UCSD-AML1 (cell line): ENCODE results near the gene RNF2.
A peak's percentile ranks its signal among the peaks of the same experiment; 100 is the strongest.
"Not testable (repeated sequence)": the region's sequence is repeated elsewhere in the genome, so short reads cannot be mapped to it uniquely, and the experiment has no call there.

Source experiments
- DNase-seq: peaks from one replicate; lab custom pipeline; 2025; ENCODE audit not compliant: unreplicated experiment; lab: John Stamatoyannopoulos, UW

Gene RNF2

DNA sequence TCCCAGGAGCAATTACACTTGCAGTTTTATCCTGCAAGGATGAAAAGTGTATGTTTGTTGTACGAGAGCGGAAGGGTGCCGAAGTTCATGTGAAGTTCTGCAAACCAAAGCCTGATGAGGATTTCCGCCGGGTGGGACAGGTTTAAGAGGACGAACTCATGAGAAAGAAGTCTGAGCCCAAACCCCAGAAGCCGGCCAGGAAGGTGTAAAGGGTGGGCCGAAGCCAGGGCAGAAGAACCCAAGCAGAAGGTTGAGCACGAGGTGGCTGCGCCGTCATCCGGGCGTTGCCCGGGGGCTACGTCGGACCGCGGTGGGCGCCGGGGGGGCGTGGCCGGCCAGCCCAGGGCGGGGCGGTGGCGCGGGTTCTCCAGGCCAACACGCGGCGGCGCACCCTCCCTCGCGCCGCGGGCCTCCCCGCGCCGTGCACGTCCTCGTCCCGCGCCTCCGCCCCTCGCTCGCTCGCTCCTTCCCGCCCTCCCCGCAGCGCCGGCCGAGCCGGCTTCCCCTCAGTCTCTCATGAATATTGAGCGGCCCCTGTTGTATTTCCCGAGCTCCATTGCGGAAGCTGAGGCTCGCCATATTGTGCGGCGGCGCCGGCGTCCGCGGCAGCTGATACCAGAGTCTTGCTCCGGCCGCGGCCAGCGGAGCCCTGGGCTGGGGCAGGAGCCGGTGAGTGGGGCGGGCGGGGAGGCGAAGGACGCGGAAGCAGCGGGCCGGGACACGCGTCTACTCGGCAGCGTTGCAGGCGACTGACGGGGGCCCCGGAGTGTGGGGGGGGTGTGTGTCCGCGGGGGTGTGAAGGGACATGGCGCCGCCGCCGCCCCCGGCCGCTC, at the start of gene RNF2:
TSS of gene RNF2 (plus strand) at position 578 of the 833 bp plus-strand sequence. CDS start 41,996 bp downstream, outside the sequence.
- peak; percentile 90 for DNase-seq

GRCh38 chr1:184999974-185000373, 45.4 kb upstream of the RNF2 start:
- DNase-seq = not testable (repeated sequence)

DNA sequence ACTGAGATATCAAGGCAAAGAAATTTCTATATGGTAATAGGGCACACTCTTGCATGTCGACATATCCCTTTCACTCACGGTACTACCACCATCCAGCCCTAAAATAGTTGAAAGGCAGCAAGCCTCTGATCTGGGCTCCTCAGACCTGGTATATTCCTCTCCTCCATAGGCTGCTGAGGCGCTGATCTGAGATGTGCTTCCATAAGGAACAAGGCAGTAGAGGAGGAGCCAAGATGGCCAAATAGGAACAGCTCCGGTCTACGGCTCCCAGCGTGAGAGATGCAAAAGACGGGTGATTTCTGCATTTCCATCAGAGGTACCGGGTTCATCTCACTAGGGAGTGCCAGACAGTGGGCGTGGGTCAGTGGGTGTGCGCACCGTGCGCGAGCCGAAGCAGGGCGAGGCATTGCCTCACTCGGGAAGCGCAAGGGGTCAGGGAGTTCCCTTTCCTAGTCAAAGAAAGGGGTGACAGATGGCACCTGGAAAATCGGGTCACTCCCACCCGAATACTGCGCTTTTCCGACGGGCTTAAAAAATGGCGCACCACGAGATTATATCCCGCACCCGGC, 44.0 kb upstream of the RNF2 start:
- DNase-seq = not testable (repeated sequence)

DNA sequence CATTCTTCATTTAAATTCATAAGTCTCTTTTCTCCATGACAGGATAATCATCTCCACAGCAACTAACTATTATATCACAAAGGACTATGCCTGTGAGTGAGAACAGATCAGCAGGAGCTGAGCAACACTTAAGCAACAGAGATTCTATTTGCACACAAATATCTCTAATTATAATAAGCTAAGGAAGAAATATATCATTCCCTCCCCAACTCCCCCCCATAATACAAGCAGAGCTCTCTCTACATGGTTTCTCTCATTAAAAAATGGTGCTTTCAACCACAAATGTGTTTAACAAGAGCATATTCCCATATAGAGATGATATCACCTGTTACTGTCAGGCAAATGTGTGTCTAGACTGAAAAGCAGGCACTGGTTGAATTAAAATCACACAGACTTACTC, 36.5 kb upstream of the RNF2 start:
- no peak for DNase-seq

DNA sequence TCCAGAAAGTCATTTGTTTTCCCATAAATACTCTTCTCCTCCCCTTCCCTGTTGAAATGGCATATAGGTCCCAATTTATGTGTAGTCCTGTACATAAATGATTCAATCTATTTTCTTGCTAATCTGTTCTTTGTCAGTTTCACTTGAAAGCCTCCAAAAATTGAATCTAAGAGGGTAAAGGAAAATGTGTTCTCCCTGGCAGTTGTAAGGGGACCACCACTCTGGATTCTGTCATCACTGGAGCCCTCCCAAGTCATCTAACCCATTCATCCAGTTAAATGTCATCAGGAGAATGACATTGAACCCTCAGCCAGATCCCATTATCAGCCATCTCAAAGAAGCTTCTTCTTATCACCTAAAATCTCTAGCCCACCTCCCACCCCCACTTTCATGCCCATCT, 35.0 kb upstream of the RNF2 start:
- DNase-seq = no peak

GRCh38 chr1:185014941-185015340, 30.4 kb upstream of the RNF2 start:
- DNase-seq = no peak

- no peak for DNase-seq
These were observed 29.7 kb upstream of the RNF2 start for GRCh38 chr1:185015631-185016030.

GRCh38 chr1:185016880-185017279, 28.5 kb upstream of the RNF2 start:
- DNase-seq = no peak

GRCh38 chr1:185017338-185017737, 28.0 kb upstream of the RNF2 start:
- DNase-seq = no peak

- no peak for DNase-seq
These were observed 27.4 kb upstream of the RNF2 start for GRCh38 chr1:185017966-185018365.

DNA sequence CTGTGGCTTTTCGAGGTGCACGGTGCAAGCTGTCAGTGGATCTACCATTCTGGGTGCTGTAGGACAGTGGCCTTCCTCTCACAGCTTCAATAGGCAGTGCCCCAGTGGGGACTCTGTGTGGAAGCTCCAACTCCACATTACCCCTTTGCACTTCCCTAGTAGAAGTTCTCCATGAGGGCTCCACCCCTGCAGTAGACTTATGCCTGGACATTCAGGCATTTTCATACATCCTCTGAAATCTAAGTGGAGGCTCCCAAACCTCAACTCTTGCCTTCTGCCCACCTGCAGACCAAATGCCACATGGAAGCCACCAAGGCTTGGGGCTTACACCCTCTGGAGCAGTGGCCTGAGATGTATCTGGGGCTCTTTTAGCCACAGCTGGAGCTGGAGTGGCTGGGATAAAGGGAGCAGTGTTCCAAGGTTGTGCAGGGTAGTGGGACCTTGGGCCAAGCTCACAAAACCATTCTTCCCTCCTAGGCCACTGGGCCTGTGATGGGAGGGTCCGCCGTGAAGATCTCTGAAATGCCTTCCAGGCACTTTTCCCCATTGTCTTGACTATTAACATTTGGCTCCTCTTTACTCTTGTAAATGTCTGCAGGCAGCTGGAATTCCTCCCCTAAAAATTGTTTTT, 18.0 kb upstream of the RNF2 start:
- DNase-seq = no peak

- DNase-seq = no peak
These were observed 11.7 kb upstream of the RNF2 start for GRCh38 chr1:185033686-185034085.

- DNase-seq = no peak
These were observed 10.1 kb upstream of the RNF2 start for GRCh38 chr1:185035258-185035657.

DNA sequence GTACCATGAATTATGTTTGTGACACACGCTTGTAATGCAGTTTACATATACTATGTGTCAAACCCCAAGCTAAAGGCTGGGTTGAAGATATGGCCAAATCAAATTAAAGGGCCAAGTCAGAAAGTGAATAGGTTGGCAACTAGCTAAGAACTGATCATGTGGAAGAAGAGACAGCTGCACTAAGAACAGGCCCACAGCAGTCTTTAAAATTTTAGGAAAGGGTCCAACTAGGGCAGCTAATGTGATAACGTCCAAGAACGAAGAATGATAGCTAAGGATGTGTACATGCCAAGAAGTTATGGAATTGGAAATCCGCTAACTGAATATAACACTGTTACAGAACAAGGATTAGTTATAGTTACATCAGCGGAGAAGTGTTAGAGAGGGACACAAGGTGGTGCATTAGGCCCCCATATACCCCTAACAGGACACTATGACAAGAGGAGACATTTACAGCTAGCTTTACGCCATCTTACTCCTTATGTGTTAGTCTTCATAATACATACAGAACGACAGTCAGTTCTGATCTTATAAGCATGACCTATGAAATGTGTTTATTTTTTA, 6.5 kb upstream of the RNF2 start:
- DNase-seq = no peak

DNA sequence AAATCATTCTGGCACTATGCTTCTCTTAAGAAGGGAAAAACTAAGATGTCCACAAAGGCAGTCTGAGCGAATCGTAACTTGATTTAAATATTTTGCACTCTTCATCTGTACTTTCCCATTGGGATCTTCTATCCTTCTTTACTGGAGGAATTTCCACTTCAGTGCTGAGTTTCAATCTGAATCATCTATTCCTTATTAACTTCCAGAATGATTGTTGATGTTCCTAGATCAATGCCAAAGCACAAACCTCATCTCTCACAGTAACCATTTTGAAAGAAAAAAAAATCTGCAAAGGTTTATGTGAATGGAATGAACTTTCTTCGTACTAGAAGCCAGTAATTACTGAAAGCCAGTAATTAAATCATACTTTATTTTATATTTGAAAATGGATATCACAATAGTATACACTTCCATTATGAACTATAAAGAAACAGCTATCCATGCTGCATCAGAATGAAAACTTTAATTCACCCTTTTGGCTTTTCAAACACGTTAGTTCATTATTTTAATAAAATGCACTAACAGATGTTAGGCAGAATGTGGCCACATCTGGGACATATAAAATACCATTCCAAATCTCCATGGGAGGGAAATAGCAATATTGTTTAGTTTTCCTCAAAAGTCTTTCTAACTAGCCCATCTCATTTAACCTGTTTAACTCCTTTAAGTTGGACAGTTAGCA, 5.5 kb upstream of the RNF2 start:
- no peak for DNase-seq

DNA sequence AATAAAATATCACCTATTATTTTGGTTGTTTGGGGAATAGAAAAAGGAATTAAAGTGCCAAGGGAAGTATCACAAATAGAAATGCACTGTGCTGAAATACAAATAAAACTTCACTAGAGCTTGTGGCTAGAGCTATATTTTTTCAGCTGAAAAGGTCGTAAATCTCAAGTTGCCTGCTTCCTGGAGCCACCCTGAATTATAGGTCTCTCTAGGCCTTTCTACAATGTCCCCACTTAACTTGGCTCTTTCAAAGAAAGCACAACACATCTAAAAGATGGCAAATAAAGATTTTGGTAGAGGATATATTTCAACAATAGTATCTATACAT, 5.0 kb upstream of the RNF2 start:
- DNase-seq = no peak

DNA sequence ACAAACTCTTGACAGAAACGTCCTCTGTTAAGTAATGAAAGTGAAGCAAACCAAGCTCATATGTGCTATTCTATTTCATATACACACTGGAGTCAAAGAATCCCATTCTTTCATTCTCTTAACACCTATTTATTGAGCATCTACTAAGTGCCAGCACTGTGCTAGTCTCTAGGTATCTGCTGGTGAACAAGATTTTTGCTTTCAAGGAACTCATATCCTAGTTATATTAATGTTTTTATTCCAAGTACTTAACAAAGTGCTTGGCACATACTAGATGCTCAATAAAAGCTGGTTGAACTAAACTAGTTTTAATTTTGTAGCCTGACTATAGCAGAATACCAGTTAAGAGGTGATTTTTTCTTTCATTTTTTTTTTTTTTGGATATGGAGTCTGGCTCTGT, 3.6 kb upstream of the RNF2 start:
- DNase-seq = no peak

- DNase-seq = no peak
These were observed 2.6 kb upstream of the RNF2 start for GRCh38 chr1:185042737-185043136.

DNA sequence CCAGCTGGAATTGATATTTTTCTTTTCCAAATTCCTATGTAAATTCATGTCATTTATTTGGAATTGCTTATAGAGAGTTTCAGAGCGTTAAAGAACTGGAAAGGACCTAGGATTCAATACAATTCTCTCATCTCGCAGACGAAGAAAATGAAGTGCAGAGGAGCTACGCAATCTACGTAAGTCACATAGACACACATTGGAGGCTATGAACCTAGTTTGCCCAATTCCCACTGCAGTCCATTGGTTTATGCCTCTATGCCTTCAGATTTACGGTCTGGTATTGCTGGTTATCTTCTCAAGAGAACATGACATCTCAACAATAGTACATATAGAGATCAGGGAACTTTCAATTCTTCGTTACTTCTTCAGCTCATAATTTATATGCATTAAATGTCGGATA, 971 bp upstream of the RNF2 start:
- DNase-seq = no peak

- DNase-seq = peak; percentile 71
These were observed 595 bp downstream of the RNF2 start for GRCh38 chr1:185045814-185046492.

GRCh38 chr1:185046668-185047067, 1.3 kb downstream of the RNF2 start:
- DNase-seq = no peak
